ENCODE measurements around the gene LIF. TPM values are rescaled to one million over a fixed set of nuclear protein-coding genes. Genes with fewer than 3 reads are reported as not detected.

LIF gene
- total RNA-seq, 1 experiment from 2014 or later = not detected

DNA sequence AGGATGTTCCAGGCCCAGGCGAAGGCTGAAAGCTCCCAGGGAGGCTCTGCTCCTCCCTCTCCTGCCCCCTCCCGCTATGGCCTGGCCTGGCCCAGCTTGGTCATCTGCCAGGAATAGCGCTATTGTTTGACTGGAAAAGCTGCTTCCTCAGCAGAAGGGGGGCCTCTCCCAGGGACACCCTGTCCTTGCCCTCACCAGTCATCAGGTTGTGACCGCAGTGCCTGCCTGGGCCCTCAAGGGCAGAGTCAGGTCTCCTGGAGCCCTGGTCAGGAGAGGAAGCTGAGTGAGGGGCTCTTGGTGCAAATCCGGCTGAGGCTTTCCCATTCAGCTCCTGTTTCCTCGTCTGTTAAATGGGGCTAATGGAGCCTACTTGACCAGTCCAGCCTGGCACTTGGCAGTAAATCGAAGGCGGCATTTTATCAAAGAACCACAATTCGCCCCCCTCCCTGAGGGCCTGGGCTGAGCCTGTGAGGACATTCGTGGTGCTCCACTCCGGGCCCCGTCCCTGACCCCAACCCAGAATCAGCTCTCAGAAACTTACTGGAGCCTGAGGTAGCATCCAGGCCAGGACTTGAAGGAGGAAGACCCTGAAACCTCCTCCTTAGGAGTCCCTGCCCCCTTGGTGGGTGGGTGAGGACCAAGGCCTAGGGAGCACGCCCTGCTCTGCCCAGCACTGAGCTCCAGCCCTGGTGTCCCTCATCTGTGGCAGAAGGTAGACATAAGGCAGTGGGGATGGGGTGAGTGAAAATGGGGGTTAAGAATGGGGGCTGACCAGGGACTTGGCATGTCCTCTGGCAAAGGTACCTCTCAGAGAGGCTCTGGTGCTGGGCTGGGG, 44.7 kb upstream of the LIF start:
- no peaks in the 10 kb centered on the region for H3K9me3 ChIP-seq (ENCODE audit: low read length)
- no peak for DNase-seq
- no peak overlapping the region for H3K4me3 ChIP-seq (ENCODE audit: low read length)
- H4K20me1 ChIP-seq (ENCODE audit: insufficient read depth, low read depth, low read length) = peaks cover 4% of the 10 kb centered on the region; the same call in 1 of the 2 replicates
- H3K9me2 ChIP-seq (replicated peaks; ENCODE audit: insufficient read depth, low read length) = no peaks in the 10 kb centered on the region
- H3K27me3 ChIP-seq (ENCODE audit: low read length) = no peaks in the 10 kb centered on the region
- peak overlapping the region; percentile 65 for H3K9ac ChIP-seq (ENCODE audit: low read length)
- no peak overlapping the region for H2AFZ ChIP-seq (ENCODE audit: low read length)
- H3K4me1 ChIP-seq (ENCODE audit: low read length) = peaks cover 45% of the 10 kb centered on the region
- peak overlapping the region; percentile 92 for H3K27ac ChIP-seq (ENCODE audit: low read length)
- H3K36me3 ChIP-seq (ENCODE audit: insufficient read depth, low read length) = no peaks in the 10 kb centered on the region
- H3K4me2 ChIP-seq (ENCODE audit: low read depth, low read length, poor library complexity, severe bottlenecking) = peak overlapping the region; percentile 88
- H3K79me2 ChIP-seq (ENCODE audit: low read length) = no peaks in the 10 kb centered on the region

DNA sequence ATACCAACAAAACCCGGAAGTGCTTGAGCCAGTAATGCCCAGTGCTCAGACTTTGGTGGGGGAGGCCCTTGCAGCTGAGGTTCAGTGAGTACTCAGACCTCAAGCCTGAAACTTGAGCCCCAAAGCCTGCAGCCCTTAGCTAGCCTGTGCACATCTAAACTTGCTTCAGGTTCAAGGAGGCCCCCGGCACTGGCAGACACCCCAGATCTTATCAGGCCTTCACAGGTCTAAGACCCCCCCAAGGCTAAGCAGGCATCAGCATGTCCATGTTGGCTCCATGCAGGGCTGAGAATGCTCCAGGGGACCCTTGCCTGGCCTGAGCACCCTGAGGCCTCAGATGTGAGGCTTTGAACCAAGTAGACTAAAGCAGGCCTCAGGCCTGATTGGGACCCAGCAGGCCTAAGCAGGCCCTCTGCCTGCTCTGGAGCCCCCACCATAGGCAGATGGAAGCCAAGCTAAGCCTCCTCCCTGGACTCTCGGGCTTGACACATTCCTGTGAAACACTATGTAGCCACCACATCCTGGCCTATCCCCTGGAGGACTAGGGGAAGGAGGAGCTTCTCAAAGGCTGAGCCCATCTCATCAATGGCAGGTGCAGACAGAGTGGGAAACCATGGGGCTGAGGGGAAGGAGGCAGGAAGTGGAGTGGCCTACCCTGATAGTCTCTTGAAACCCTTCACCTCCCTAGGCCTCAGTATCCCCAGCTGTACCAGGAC, 43.9 kb upstream of the LIF start:
- no peaks in the 10 kb centered on the region for H3K9me3 ChIP-seq (ENCODE audit: low read length)
- no peaks in the 10 kb centered on the region for H3K36me3 ChIP-seq (ENCODE audit: insufficient read depth, low read length)
- H3K9ac ChIP-seq (ENCODE audit: low read length) = peak overlapping the region; percentile 65
- no peaks in the 10 kb centered on the region for H3K27me3 ChIP-seq (ENCODE audit: low read length)
- no peaks in the 10 kb centered on the region for H3K9me2 ChIP-seq (replicated peaks; ENCODE audit: insufficient read depth, low read length)
- DNase-seq = peak; percentile 72
- peak overlapping the region; percentile 88 for H3K4me2 ChIP-seq (ENCODE audit: low read depth, low read length, poor library complexity, severe bottlenecking)
- H3K4me3 ChIP-seq (ENCODE audit: low read length) = peak overlapping the region; percentile 88; the same call in 1 of the 2 replicates
- H4K20me1 ChIP-seq (ENCODE audit: insufficient read depth, low read depth, low read length) = peaks cover 4% of the 10 kb centered on the region; the same call in 1 of the 2 replicates
- H3K4me1 ChIP-seq (ENCODE audit: low read length) = peaks cover 45% of the 10 kb centered on the region
- H2AFZ ChIP-seq (ENCODE audit: low read length) = no peak overlapping the region
- H3K79me2 ChIP-seq (ENCODE audit: low read length) = no peaks in the 10 kb centered on the region
- peak overlapping the region; percentile 92 for H3K27ac ChIP-seq (ENCODE audit: low read length)

DNA sequence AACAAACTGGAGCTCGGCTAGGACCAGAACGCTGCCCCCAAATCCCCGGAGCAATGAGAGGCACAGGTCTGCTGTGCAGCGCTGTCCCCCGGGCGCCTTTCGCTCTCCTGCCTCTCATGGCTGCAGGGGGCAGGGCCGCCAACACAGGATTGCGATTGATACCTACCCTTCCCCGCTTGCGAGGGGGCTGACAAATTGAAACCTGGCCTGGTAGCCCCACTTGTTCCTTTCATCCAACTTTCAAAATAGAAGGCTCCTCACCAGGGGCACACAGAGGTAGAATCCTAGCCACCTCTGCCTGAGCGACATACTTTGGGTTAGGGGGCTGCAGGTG, 43.4 kb upstream of the LIF start:
- H3K4me2 ChIP-seq (ENCODE audit: low read depth, low read length, poor library complexity, severe bottlenecking) = peak overlapping the region; percentile 88
- peak overlapping the region; percentile 88 for H3K4me3 ChIP-seq (ENCODE audit: low read length)
- H3K27me3 ChIP-seq (ENCODE audit: low read length) = no peaks in the 10 kb centered on the region
- no peaks in the 10 kb centered on the region for H3K9me3 ChIP-seq (ENCODE audit: low read length)
- H3K9me2 ChIP-seq (replicated peaks; ENCODE audit: insufficient read depth, low read length) = no peaks in the 10 kb centered on the region
- H3K27ac ChIP-seq (ENCODE audit: low read length) = peak overlapping the region; percentile 92
- no peaks in the 10 kb centered on the region for H3K36me3 ChIP-seq (ENCODE audit: insufficient read depth, low read length)
- H3K79me2 ChIP-seq (ENCODE audit: low read length) = no peaks in the 10 kb centered on the region
- DNase-seq = no peak
- H2AFZ ChIP-seq (ENCODE audit: low read length) = no peak overlapping the region
- H3K9ac ChIP-seq (ENCODE audit: low read length) = peak overlapping the region; percentile 65
- peaks cover 45% of the 10 kb centered on the region for H3K4me1 ChIP-seq (ENCODE audit: low read length)
- H4K20me1 ChIP-seq (ENCODE audit: insufficient read depth, low read depth, low read length) = peaks cover 4% of the 10 kb centered on the region; the same call in 1 of the 2 replicates

DNA sequence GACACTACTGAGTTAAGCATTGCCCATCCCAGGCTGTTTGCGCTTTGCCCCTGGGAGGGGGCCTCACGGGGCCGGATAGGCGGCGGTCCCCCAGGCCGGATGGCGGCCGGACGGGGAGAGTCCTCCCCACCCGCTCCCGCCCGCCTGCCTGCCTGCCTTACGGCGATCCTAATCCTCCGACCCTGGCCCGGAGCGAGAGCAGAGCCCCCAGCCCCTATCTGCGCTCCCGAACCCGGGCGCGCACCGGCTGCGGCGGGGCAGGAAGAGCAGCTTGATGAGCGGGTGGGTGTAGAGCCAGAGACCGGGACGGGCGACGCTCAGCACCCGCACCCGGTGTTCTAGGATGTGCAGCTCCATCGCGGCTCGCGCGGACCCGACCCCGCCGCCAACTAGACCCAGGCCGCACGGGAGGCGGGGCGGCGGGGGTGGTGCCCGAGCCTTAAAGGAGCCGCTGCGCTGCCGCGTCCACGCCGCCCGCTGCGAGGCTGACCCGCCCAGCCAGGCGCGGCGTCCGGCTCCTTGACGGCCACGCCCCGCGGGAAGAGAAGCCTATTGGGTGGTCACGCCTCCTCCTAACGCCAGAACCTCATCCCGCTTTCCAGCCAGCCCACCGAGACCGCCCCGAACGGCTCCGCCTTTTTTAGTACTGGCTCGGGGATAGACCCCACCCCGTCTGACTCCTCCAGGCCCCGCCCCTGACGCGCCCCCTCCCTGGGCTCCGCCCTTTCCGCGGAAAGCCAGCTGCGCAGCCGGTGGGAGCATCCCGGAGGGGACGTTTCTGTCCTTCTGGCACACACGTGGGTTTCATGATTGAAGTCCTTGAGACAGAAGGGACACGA, 42.8 kb upstream of the LIF start, which contains the start of gene CASTOR1:
CASTOR1 (minus strand) TSS at position 365 of the 839 bp plus-strand sequence; CDS start at position 357, 8 bp downstream.
- H3K4me3 ChIP-seq (ENCODE audit: low read length) = peak within 1 kb of the TSS; percentile 88
- H3K9ac ChIP-seq (ENCODE audit: low read length) = peak within 1 kb of the TSS; percentile 80

DNA sequence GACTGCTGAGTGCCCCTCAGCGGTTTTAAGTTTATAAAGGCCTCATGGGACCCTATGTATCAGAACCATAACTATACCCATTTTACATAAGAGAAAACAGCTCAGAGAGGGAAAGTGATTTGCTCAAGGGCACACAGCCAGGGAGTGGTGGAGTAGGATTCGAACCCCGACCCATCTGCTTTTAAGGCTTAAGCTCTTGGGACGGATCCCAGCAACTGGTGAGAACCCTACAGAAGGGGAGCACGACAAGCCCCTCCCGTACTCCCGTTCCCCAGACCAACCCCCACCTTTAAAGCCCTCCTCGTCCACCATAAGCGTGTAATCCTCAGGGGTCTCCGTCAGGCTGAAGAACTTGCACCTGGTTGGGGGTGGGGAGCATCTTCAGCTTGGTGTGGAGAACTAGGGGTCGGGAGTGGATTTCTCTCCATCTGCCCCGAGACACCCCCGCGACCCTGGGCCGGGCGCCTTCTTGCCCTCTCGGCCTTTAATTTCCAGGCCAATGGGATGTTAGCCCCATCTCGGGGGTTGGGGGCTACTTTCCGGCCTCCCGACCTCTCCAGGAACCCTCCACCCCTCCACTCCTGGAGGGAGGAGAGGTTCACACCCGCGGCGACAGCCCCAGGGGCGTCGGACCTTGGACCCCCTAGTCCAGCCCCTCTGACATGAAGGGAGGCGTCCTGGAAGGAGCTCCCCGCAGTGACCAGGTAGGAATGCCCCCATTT, 42.0 kb upstream of the LIF start:
- Histone ChIP-seq H3K4me2 (ENCODE audit: low read depth, low read length, poor library complexity, severe bottlenecking) (peak overlapping the region; percentile 88), H3K9me2 (replicated peaks; ENCODE audit: insufficient read depth, low read length) (no peaks in the 10 kb centered on the region), H3K9ac (ENCODE audit: low read length) (peak overlapping the region; percentile 80), H4K20me1 (ENCODE audit: insufficient read depth, low read depth, low read length) (peaks cover 4% of the 10 kb centered on the region; the same call in 1 of the 2 replicates), H3K27ac (ENCODE audit: low read length) (peak overlapping the region; percentile 74), H3K4me3 (ENCODE audit: low read length) (peak overlapping the region; percentile 88), H3K36me3 (ENCODE audit: insufficient read depth, low read length) (no peaks in the 10 kb centered on the region), H3K27me3 (ENCODE audit: low read length) (no peaks in the 10 kb centered on the region), H2AFZ (ENCODE audit: low read length) (peak overlapping the region; percentile 80; the same call in 1 of the 2 replicates), H3K79me2 (ENCODE audit: low read length) (no peaks in the 10 kb centered on the region), H3K4me1 (ENCODE audit: low read length) (peaks cover 45% of the 10 kb centered on the region), H3K9me3 (ENCODE audit: low read length) (no peaks in the 10 kb centered on the region)
- peak; percentile 62 for DNase-seq

More for the DNA sequence above, 42.8 kb upstream of the LIF start, which contains the start of gene CASTOR1:
- H3K27ac ChIP-seq (ENCODE audit: low read length) = peak within 1 kb of the TSS; percentile 92
- no peaks in the 10 kb centered on the region for H3K27me3 ChIP-seq (ENCODE audit: low read length)
- peak within 1 kb of the TSS; percentile 88 for H3K4me2 ChIP-seq (ENCODE audit: low read depth, low read length, poor library complexity, severe bottlenecking)
- H3K79me2 ChIP-seq (ENCODE audit: low read length) = no peaks in the 10 kb centered on the region
- H2AFZ ChIP-seq (ENCODE audit: low read length) = peak within 1 kb of the TSS; percentile 80; the same call in 1 of the 2 replicates
- DNase-seq = peak; percentile 96
- peaks cover 4% of the 10 kb centered on the region; the same call in 1 of the 2 replicates for H4K20me1 ChIP-seq (ENCODE audit: insufficient read depth, low read depth, low read length)
- H3K9me3 ChIP-seq (ENCODE audit: low read length) = no peaks in the 10 kb centered on the region
- no peaks in the 10 kb centered on the region for H3K9me2 ChIP-seq (replicated peaks; ENCODE audit: insufficient read depth, low read length)
- peaks cover 45% of the 10 kb centered on the region for H3K4me1 ChIP-seq (ENCODE audit: low read length)
- H3K36me3 ChIP-seq (ENCODE audit: insufficient read depth, low read length) = no peaks in the 10 kb centered on the region

DNA sequence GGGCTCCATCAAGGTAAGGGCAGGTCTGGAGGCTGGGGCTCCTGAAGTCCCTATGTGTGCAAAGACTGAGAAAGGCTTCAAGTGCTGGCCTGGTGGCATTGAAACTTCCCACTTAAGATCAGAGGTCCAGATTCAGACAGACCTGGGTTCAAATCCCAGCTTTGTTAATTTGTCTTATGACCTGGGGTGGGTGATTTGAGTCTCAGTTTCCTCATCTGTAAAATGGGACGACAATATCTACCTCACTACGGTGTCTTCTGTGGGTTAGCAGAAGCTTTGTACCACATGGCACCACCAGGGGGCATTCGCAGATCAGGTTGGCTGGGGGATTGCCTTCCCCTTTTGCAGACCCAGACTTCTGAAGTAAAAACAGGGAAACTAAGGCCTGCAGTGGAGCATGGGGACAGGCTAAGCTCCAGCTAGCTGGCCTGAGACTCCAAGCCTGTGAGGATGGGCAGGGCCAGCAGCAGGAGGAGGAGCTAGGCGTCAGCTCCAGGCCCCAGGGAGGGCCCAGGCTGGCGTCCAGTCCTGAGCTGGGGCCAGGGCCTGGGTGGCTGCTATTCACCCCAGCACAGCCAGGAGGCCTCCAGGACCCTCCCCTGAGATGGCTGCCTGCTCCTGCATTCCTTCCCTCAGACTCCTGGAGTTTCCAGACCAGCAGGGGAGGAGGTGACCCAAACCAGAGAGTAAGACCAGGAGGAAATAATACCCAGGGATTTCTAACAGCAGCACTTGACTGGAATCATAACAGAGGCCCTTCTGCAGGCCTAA, 41.3 kb upstream of the LIF start:
- H3K4me3 ChIP-seq (ENCODE audit: low read length) = peak overlapping the region; percentile 88; the same call in 1 of the 2 replicates
- no peak overlapping the region for H3K27ac ChIP-seq (ENCODE audit: low read length)
- peaks cover 43% of the 10 kb centered on the region for H3K4me1 ChIP-seq (ENCODE audit: low read length)

More for the DNA sequence above, 41.3 kb upstream of the LIF start:
- no peak overlapping the region for H2AFZ ChIP-seq (ENCODE audit: low read length)
- peak overlapping the region; percentile 80 for H3K9ac ChIP-seq (ENCODE audit: low read length)
- peaks cover 4% of the 10 kb centered on the region; the same call in 1 of the 2 replicates for H4K20me1 ChIP-seq (ENCODE audit: insufficient read depth, low read depth, low read length)
- H3K4me2 ChIP-seq (ENCODE audit: low read depth, low read length, poor library complexity, severe bottlenecking) = peak overlapping the region; percentile 88
- no peaks in the 10 kb centered on the region for H3K9me3 ChIP-seq (ENCODE audit: low read length)
- no peaks in the 10 kb centered on the region for H3K36me3 ChIP-seq (ENCODE audit: insufficient read depth, low read length)
- peak; percentile 94 for DNase-seq
- no peaks in the 10 kb centered on the region for H3K27me3 ChIP-seq (ENCODE audit: low read length)
- no peaks in the 10 kb centered on the region for H3K9me2 ChIP-seq (replicated peaks; ENCODE audit: insufficient read depth, low read length)
- no peaks in the 10 kb centered on the region for H3K79me2 ChIP-seq (ENCODE audit: low read length)

Data from Karpas-422 (cell line).